ENCODE measurements around the gene IFNAR1. TPM values are rescaled to one million over a fixed set of nuclear protein-coding genes. Genes with fewer than 3 reads are reported as not detected.

The IFNAR1 gene
- total and polyA plus RNA-seq, 9 of the 15 experiments (the other 6 are each of a cell fraction or from before 2014, with no cell fraction given): 8.6 to 31.8 (median 14.8) TPM

- H3K4me1 ChIP-seq (replicated peaks in 1 of 2; ENCODE audit: control insufficient read depth in 2 of 2, insufficient read depth in 2 of 2, low read length in 2 of 2): 0 out of 5 replicates have a peak, but pooled peaks cover 0 to 3% of the 10 kb centered on the region in 2 experiments
- TF ChIP-seq ZNF778 (CRISPR knock-in tag; IDR thresholded peaks at IDR 0.05): no peak
- no peak for TF ChIP-seq MTF1 (CRISPR knock-in tag; IDR thresholded peaks at IDR 0.05; ENCODE audit: borderline replicate concordance)
- no peak for TF ChIP-seq BACH1 (tag; IDR thresholded peaks at IDR 0.05)
- no peak for TF ChIP-seq BDP1 (IDR thresholded peaks at IDR 0.05; ENCODE audit: insufficient read depth, insufficient read length)
- TF ChIP-seq FOXA1 (IDR thresholded peaks at IDR 0.05; ENCODE audit: borderline replicate concordance): no peak
- TF ChIP-seq HIVEP1 (CRISPR knock-in tag; IDR thresholded peaks at IDR 0.05): no peak
- no peak for TF ChIP-seq CREBBP (IDR thresholded peaks at IDR 0.05; ENCODE audit: low read depth, low read length)
- TF ChIP-seq, protein P1, sequence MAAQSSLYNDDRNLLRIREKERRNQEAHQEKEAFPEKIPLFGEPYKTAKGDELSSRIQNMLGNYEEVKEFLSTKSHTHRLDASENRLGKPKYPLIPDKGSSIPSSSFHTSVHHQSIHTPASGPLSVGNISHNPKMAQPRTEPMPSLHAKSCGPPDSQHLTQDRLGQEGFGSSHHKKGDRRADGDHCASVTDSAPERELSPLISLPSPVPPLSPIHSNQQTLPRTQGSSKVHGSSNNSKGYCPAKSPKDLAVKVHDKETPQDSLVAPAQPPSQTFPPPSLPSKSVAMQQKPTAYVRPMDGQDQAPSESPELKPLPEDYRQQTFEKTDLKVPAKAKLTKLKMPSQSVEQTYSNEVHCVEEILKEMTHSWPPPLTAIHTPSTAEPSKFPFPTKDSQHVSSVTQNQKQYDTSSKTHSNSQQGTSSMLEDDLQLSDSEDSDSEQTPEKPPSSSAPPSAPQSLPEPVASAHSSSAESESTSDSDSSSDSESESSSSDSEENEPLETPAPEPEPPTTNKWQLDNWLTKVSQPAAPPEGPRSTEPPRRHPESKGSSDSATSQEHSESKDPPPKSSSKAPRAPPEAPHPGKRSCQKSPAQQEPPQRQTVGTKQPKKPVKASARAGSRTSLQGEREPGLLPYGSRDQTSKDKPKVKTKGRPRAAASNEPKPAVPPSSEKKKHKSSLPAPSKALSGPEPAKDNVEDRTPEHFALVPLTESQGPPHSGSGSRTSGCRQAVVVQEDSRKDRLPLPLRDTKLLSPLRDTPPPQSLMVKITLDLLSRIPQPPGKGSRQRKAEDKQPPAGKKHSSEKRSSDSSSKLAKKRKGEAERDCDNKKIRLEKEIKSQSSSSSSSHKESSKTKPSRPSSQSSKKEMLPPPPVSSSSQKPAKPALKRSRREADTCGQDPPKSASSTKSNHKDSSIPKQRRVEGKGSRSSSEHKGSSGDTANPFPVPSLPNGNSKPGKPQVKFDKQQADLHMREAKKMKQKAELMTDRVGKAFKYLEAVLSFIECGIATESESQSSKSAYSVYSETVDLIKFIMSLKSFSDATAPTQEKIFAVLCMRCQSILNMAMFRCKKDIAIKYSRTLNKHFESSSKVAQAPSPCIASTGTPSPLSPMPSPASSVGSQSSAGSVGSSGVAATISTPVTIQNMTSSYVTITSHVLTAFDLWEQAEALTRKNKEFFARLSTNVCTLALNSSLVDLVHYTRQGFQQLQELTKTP (IDR thresholded peaks at IDR 0.05; ENCODE audit: low read depth in 1 of 2, partially characterized antibody in 2 of 2): no peak
- TF ChIP-seq, protein P2, sequence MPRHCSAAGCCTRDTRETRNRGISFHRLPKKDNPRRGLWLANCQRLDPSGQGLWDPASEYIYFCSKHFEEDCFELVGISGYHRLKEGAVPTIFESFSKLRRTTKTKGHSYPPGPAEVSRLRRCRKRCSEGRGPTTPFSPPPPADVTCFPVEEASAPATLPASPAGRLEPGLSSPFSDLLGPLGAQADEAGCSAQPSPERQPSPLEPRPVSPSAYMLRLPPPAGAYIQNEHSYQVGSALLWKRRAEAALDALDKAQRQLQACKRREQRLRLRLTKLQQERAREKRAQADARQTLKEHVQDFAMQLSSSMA (CRISPR knock-in tag; IDR thresholded peaks at IDR 0.05): no peak
- TF ChIP-seq STAT5B (CRISPR knock-in tag; IDR thresholded peaks at IDR 0.05): no peak
- H3K9ac ChIP-seq (ENCODE audit: insufficient read depth in 1 of 2, low read depth in 2 of 2, low read length in 2 of 2): no peak overlapping the region
- no peak overlapping the region for H3K4me3 ChIP-seq
- no peak overlapping the region for H2AFZ ChIP-seq (ENCODE audit: low read depth, low read length)
- ChIA-PET POLR2A (interaction anchor here (0.6 to 1.2 kb wide), 2 partner anchors 10 to 88 kb away, joined by 3 to 7 read pairs; no protein-coding TSS in a partner anchor), CTCF (ENCODE audit: low intra/inter-chr PET ratio) (no interaction called here)
- H3K36me3 ChIP-seq (ENCODE audit: control insufficient read depth, insufficient read depth, low read length): no peaks in the 10 kb centered on the region
- intact Hi-C loops (cut with micrococcal nuclease): no loop called here
- BruUV-seq (replicated peaks): no TSS peak
- H4K20me1 ChIP-seq (replicated peaks; ENCODE audit: control insufficient read depth, insufficient read depth, low read length): no peaks in the 10 kb centered on the region
- H3K27me3 ChIP-seq (ENCODE audit: control insufficient read depth in 2 of 2, insufficient read depth in 2 of 2, low read length in 2 of 2): no peaks in the 10 kb centered on the region
- ATAC-seq (no peak), DNase-seq (ENCODE audit: extremely low read depth in 1 of 4, low spot score in 3 of 4) (no peak), FAIRE-seq (no peak)
- no peaks in the 10 kb centered on the region for H3K79me2 ChIP-seq (ENCODE audit: control insufficient read depth, insufficient read depth, low read length)
- H3K4me2 ChIP-seq (ENCODE audit: insufficient read depth, low read length): no peak overlapping the region
- H3K9me3 ChIP-seq (replicated peaks; ENCODE audit: control insufficient read depth, insufficient read depth, low read depth, low read length): no peaks in the 10 kb centered on the region
- 55% methylated on average over 6 of the region's 6 CpGs for WGBS (ENCODE audit: insufficient coverage, low coverage, missing lambda C conversion rate)
- H3K27ac ChIP-seq (ENCODE audit: extremely low read depth, low read depth, low read length): no peak overlapping the region
- in situ Hi-C loops (cut with MboI): no loop called here
- no peaks in the 10 kb centered on the region for H3K9me1 ChIP-seq (ENCODE audit: control insufficient read depth, insufficient read depth, low read length)
Measured at GRCh38 chr21:33396436-33396835, 71.7 kb downstream of the IFNAR1 start.
